Mucosa of rectum (tissue), 2 donors: ENCODE results near the gene CPM.
A peak's percentile ranks its signal among the peaks of the same experiment; 100 is the strongest.

ENCODE experiments used
- H3K27ac ChIP-seq, 2 donors: one replicate each; pipeline ENCODE4 v1.7.0; 2013; ENCODE audit warnings: inconsistent platforms in 2 of 2, low read depth in 2 of 2, low read length in 2 of 2
- H3K27me3 ChIP-seq, 2 donors: one replicate each; pipeline ENCODE4 v1.7.0; 2013; ENCODE audit warnings: low read length in 2 of 2; ENCODE audit not compliant: control insufficient read depth in 2 of 2, insufficient read depth in 2 of 2
- H3K36me3 ChIP-seq, 2 donors: one replicate each; pipeline ENCODE4 v1.7.0; 2013; ENCODE audit warnings: low read length in 2 of 2; ENCODE audit not compliant: control insufficient read depth in 2 of 2, insufficient read depth in 2 of 2
- H3K4me1 ChIP-seq, 2 donors: one replicate each; pipeline ENCODE4 v1.7.0; 2013; ENCODE audit warnings: low read length in 2 of 2, mild to moderate bottlenecking in 1 of 2; ENCODE audit not compliant: control insufficient read depth in 2 of 2, insufficient read depth in 2 of 2
- H3K4me3 ChIP-seq, 2 donors: one replicate each; pipeline ENCODE4 v1.7.0; 2013; ENCODE audit warnings: low read length in 2 of 2
- H3K9ac ChIP-seq, 2 donors: one replicate each; pipeline ENCODE4 v1.7.0; 2013; ENCODE audit warnings: low read length in 2 of 2, low read depth in 1 of 2, mild to moderate bottlenecking in 1 of 2
- H3K9me3 ChIP-seq, 2 donors: one replicate each; pipeline ENCODE4 v1.7.0; 2013; ENCODE audit warnings: low read length in 2 of 2; ENCODE audit not compliant: control insufficient read depth in 2 of 2
- donor health status: healthy.
- donor health status: Normal muscosa, but diverticular disease.

The CPM gene

GRCh38 chr12:68970951-68971350, 38.0 kb upstream of the CPM start:
- H3K4me1 ChIP-seq = no peaks in the 10 kb centered on the region
- H3K9me3 ChIP-seq = no peaks in the 10 kb centered on the region
- H3K9ac ChIP-seq = no peak overlapping the region
- H3K27me3 ChIP-seq = no peaks in the 10 kb centered on the region
- H3K4me3 ChIP-seq = no peak overlapping the region
- no peak overlapping the region for H3K27ac ChIP-seq
- no peaks in the 10 kb centered on the region for H3K36me3 ChIP-seq

GRCh38 chr12:68970306-68970705, 37.3 kb upstream of the CPM start:
- Histone ChIP-seq H3K9me3 (no peaks in the 10 kb centered on the region), H3K4me3 (no peak overlapping the region), H3K36me3 (no peaks in the 10 kb centered on the region), H3K27ac (no peak overlapping the region), H3K9ac (no peak overlapping the region), H3K4me1 (no peaks in the 10 kb centered on the region), H3K27me3 (no peaks in the 10 kb centered on the region)

GRCh38 chr12:68967046-68967445, 34.1 kb upstream of the CPM start:
- Histone ChIP-seq H3K27me3 (no peaks in the 10 kb centered on the region), H3K9ac (no peak overlapping the region), H3K9me3 (no peaks in the 10 kb centered on the region), H3K36me3 (no peaks in the 10 kb centered on the region), H3K4me1 (peaks cover 2 to 15% of the 10 kb centered on the region in 2 donors), H3K27ac (no peak overlapping the region), H3K4me3 (no peak overlapping the region)

- H3K4me3 ChIP-seq = no peak overlapping the region
Observed at GRCh38 chr12:68963856-68964745, 31.1 kb upstream of the CPM start.

GRCh38 chr12:68962877-68963855, 30.2 kb upstream of the CPM start:
- peak overlapping the region; percentile 20 to 75 for H3K27ac ChIP-seq

More at GRCh38 chr12:68963856-68964745, 31.1 kb upstream of the CPM start:
- H3K4me1 ChIP-seq = peaks cover 6 to 22% of the 10 kb centered on the region in 2 donors
- H3K27me3 ChIP-seq = no peaks in the 10 kb centered on the region
- no peaks in the 10 kb centered on the region for H3K36me3 ChIP-seq
- no peaks in the 10 kb centered on the region for H3K9me3 ChIP-seq
- H3K9ac ChIP-seq = no peak overlapping the region
- H3K27ac ChIP-seq = no peak overlapping the region

GRCh38 chr12:68959891-68960464, 27.0 kb upstream of the CPM start:
- Histone ChIP-seq H3K9ac (no peak overlapping the region), H3K4me3 (no peak overlapping the region), H3K4me1 (peaks cover 6 to 35% of the 10 kb centered on the region in 2 donors), H3K27me3 (no peaks in the 10 kb centered on the region), H3K36me3 (no peaks in the 10 kb centered on the region), H3K27ac (peak overlapping the region in 1 of 2 donors; percentile 48), H3K9me3 (no peaks in the 10 kb centered on the region)

More at GRCh38 chr12:68962877-68963855, 30.2 kb upstream of the CPM start:
- Histone ChIP-seq H3K9me3 (no peaks in the 10 kb centered on the region), H3K9ac (peak overlapping the region in 1 of 2 donors; percentile 45), H3K4me1 (peaks cover 6 to 22% of the 10 kb centered on the region in 2 donors), H3K4me3 (no peak overlapping the region), H3K36me3 (no peaks in the 10 kb centered on the region), H3K27me3 (no peaks in the 10 kb centered on the region)

GRCh38 chr12:68959143-68959858, 26.3 kb upstream of the CPM start:
- Histone ChIP-seq H3K27ac (peak overlapping the region in 1 of 2 donors; percentile 48), H3K36me3 (no peaks in the 10 kb centered on the region), H3K9me3 (no peaks in the 10 kb centered on the region), H3K27me3 (no peaks in the 10 kb centered on the region), H3K4me3 (no peak overlapping the region), H3K4me1 (peaks cover 6 to 36% of the 10 kb centered on the region in 2 donors), H3K9ac (no peak overlapping the region)

GRCh38 chr12:68958322-68958721, 25.4 kb upstream of the CPM start:
- no peak overlapping the region for H3K9ac ChIP-seq
- H3K4me1 ChIP-seq = peaks cover 5 to 37% of the 10 kb centered on the region in 2 donors
- H3K27ac ChIP-seq = no peak overlapping the region
- no peaks in the 10 kb centered on the region for H3K36me3 ChIP-seq
- H3K4me3 ChIP-seq = no peak overlapping the region
- H3K9me3 ChIP-seq = no peaks in the 10 kb centered on the region
- H3K27me3 ChIP-seq = no peaks in the 10 kb centered on the region

- Histone ChIP-seq H3K4me3 (no peak overlapping the region), H3K4me1 (peaks cover 4 to 37% of the 10 kb centered on the region in 2 donors), H3K9ac (no peak overlapping the region), H3K36me3 (no peaks in the 10 kb centered on the region), H3K9me3 (no peaks in the 10 kb centered on the region), H3K27ac (no peak overlapping the region), H3K27me3 (no peaks in the 10 kb centered on the region)
Observed at GRCh38 chr12:68957273-68957672, 24.3 kb upstream of the CPM start.
